ENCODE results near the gene ERBIN. TPM values are rescaled to one million over a fixed set of nuclear protein-coding genes. Genes with fewer than 3 reads are reported as not detected.

ERBIN gene
- total and polyA plus RNA-seq, 10 of the 15 experiments (the other 5 are each of a cell fraction or from before 2014, with no cell fraction given) = 9.5 to 91.1 (median 49.4) TPM

GRCh38 chr5:65961633-65962032, 35.3 kb downstream of the ERBIN start (continued):
- TF ChIP-seq ZNF24 (IDR thresholded peaks at IDR 0.05) = no peak
- TF ChIP-seq KLF5 (IDR thresholded peaks at IDR 0.05; ENCODE audit: partially characterized antibody) = no peak
- no peak for TF ChIP-seq E4F1 (IDR thresholded peaks at IDR 0.05; ENCODE audit: borderline replicate concordance, partially characterized antibody)
- no peak for TF ChIP-seq SUZ12 (IDR thresholded peaks at IDR 0.05; ENCODE audit: unreplicated experiment)
- no peak for TF ChIP-seq TCF7 (IDR thresholded peaks at IDR 0.05; ENCODE audit: borderline replicate concordance)
- TF ChIP-seq, protein P1, sequence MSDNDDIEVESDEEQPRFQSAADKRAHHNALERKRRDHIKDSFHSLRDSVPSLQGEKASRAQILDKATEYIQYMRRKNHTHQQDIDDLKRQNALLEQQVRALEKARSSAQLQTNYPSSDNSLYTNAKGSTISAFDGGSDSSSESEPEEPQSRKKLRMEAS (IDR thresholded peaks at IDR 0.05; ENCODE audit: low read depth, low read length) = no peak
- TF ChIP-seq GATAD2B (conservative IDR thresholded peaks at IDR 0.05; ENCODE audit: low read depth) = no peak
- TF ChIP-seq MTA3 (IDR thresholded peaks at IDR 0.05; ENCODE audit: borderline replicate concordance, low read length) = no peak
- no peak for TF ChIP-seq POLR2AphosphoS5 (IDR thresholded peaks at IDR 0.05; ENCODE audit: low read length)
- TF ChIP-seq PML (IDR thresholded peaks at IDR 0.05; ENCODE audit: low read length) = no peak
- peak; percentile 48 for TF ChIP-seq MEF2B (IDR thresholded peaks at IDR 0.05; ENCODE audit: partially characterized antibody, poor library complexity, severe bottlenecking)
- TF ChIP-seq RCOR1 (conservative IDR thresholded peaks at IDR 0.05; ENCODE audit: low read depth, low read length) = no peak
- TF ChIP-seq, protein P2, sequence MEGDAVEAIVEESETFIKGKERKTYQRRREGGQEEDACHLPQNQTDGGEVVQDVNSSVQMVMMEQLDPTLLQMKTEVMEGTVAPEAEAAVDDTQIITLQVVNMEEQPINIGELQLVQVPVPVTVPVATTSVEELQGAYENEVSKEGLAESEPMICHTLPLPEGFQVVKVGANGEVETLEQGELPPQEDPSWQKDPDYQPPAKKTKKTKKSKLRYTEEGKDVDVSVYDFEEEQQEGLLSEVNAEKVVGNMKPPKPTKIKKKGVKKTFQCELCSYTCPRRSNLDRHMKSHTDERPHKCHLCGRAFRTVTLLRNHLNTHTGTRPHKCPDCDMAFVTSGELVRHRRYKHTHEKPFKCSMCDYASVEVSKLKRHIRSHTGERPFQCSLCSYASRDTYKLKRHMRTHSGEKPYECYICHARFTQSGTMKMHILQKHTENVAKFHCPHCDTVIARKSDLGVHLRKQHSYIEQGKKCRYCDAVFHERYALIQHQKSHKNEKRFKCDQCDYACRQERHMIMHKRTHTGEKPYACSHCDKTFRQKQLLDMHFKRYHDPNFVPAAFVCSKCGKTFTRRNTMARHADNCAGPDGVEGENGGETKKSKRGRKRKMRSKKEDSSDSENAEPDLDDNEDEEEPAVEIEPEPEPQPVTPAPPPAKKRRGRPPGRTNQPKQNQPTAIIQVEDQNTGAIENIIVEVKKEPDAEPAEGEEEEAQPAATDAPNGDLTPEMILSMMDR (IDR thresholded peaks at IDR 0.05 in 2 of 3, conservative IDR thresholded peaks at IDR 0.05 in 1 of 3; ENCODE audit: control insufficient read depth in 2 of 3, extremely low read depth in 1 of 3, insufficient read depth in 1 of 3, low read depth in 3 of 3, low read length in 3 of 3) = no peak
- TF ChIP-seq HDAC6 (IDR thresholded peaks at IDR 0.05; ENCODE audit: unreplicated experiment) = no peak
- no peak for TF ChIP-seq SRF (IDR thresholded peaks at IDR 0.05; ENCODE audit: low read depth in 2 of 2, low read length in 2 of 2)
- TF ChIP-seq CHD4 (IDR thresholded peaks at IDR 0.05) = no peak
- TF ChIP-seq FOXM1 (IDR thresholded peaks at IDR 0.05; ENCODE audit: low read depth, low read length) = no peak
- TF ChIP-seq, protein P3, sequence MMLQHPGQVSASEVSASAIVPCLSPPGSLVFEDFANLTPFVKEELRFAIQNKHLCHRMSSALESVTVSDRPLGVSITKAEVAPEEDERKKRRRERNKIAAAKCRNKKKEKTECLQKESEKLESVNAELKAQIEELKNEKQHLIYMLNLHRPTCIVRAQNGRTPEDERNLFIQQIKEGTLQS (IDR thresholded peaks at IDR 0.05; ENCODE audit: borderline replicate concordance, extremely low read depth, low read depth, low read length) = no peak
- TF ChIP-seq E2F4 (IDR thresholded peaks at IDR 0.05; ENCODE audit: low read depth, low read length) = no peak
- no peak for TF ChIP-seq TCF3 (IDR thresholded peaks at IDR 0.05; ENCODE audit: borderline replicate concordance, insufficient read depth, low read depth, low read length)
- TF ChIP-seq ESRRA (IDR thresholded peaks at IDR 0.05; ENCODE audit: low read length) = no peak
- TF ChIP-seq SP1 (IDR thresholded peaks at IDR 0.05; ENCODE audit: low read depth, low read length) = no peak
- peak; percentile 43 to 57; a peak in 1 of 4 replicates for TF ChIP-seq BHLHE40 (IDR thresholded peaks at IDR 0.05; ENCODE audit: borderline replicate concordance in 1 of 2, low read depth in 2 of 2, low read length in 1 of 2)

Measured in GM12878 (cell line).